Breast epithelium (tissue), 4 donors: ENCODE measurements around the gene DYNC1H1. TPM values are rescaled to one million over a fixed set of nuclear protein-coding genes. Genes with fewer than 3 reads are reported as not detected.

Source experiments
- DNase-seq, 2 donors: peaks; one replicate each; pipeline ENCODE4 v3.0.0-alpha.2; 2019; ENCODE audit warnings: low spot score in 2 of 2
- H3K27ac ChIP-seq, 2 donors: fragments of 200-600 bp; sonication (generic) in 1 of 2; one replicate each; pipeline ENCODE4 v1.5.1; 2016 to 2019; ENCODE audit warnings: mild to moderate bottlenecking in 1 of 2
- H3K27me3 ChIP-seq, 2 donors: fragments of 200-600 bp; sonication (generic) in 1 of 2; one replicate each; pipeline versions ENCODE4 v1.5.1 to v1.6.0; 2017 to 2019; ENCODE audit warnings: control low read depth in 1 of 2, mild to moderate bottlenecking in 1 of 2
- H3K36me3 ChIP-seq: fragments of 200-600 bp; one replicate; pipeline ENCODE4 v1.5.1; 2019
- H3K4me1 ChIP-seq, 2 donors: fragments of 200-600 bp; sonication (generic); one replicate each; pipeline ENCODE4 v1.5.1; 2016 to 2019; ENCODE audit warnings: control low read depth in 1 of 2
- H3K4me3 ChIP-seq, 3 donors: fragments of 200-600 bp; sonication (generic); 1 replicate in 2 of 3; 2 replicates in 1 of 3; pipeline ENCODE4 v1.5.1; 2016 to 2019; ENCODE audit warnings: mild to moderate bottlenecking in 3 of 3, moderate library complexity in 2 of 3
- H3K9me3 ChIP-seq, 2 donors: fragments of 200-600 bp; sonication (generic) in 1 of 2; one replicate each; pipeline ENCODE4 v1.5.1; 2016 to 2019; ENCODE audit warnings: control low read depth in 1 of 2
- CTCF ChIP-seq, 3 donors: fragments of 450-650 bp; IDR thresholded peaks; one replicate each; pipeline ENCODE4 v1.5.1; 2016 to 2017; ENCODE audit warnings: antibody characterized with exemption in 3 of 3, mild to moderate bottlenecking in 3 of 3, moderate library complexity in 3 of 3
- POLR2A ChIP-seq: fragments of 450-650 bp; IDR thresholded peaks from one replicate; pipeline ENCODE4 v1.6.1; 2016; ENCODE audit warnings: antibody characterized with exemption, mild to moderate bottlenecking, moderate library complexity
- POLR2AphosphoS5 ChIP-seq, 3 donors: sonication (generic); formaldehyde crosslinking; IDR thresholded peaks; one replicate each; pipeline ENCODE4 v1.6.1; 2017; ENCODE audit warnings: antibody characterized with exemption in 3 of 3
- intact Hi-C: fragments of 100-400 bp; cut with DNase I; formaldehyde crosslinking; loops from one replicate; pipeline ENCODE4 v1.15.1; 2023; ENCODE audit warnings: low total_unique reads
- total RNA-seq, 3 donors: library from RNA; depleted of rRNA; stranded (reverse); fragments of >200 nt; gene quantifications; one replicate each; pipeline ENCODE4 v1.1.0, GENCODE V29; 2016

DYNC1H1 gene
- total RNA-seq, 3 donors from 2014 or later: 355 to 424 (median 391) TPM

GRCh38 chr14:101986953-101987352 is 22.6 kb downstream of the DYNC1H1 start:
- intact Hi-C loops: loop anchor here (1.0 kb wide), 1 partner anchor 23 kb away; no protein-coding TSS in a partner anchor
- H3K9me3 ChIP-seq: no peaks in the 10 kb centered on the region
- no peaks in the 10 kb centered on the region for H3K27me3 ChIP-seq
- TF ChIP-seq POLR2AphosphoS5 (IDR thresholded peaks at IDR 0.05): no peak
- no peak overlapping the region for H3K4me3 ChIP-seq
- no peak for DNase-seq
- no peak overlapping the region for H3K27ac ChIP-seq
- H3K4me1 ChIP-seq: no peaks in the 10 kb centered on the region
- peaks cover 22% of the 10 kb centered on the region for H3K36me3 ChIP-seq

DNA sequence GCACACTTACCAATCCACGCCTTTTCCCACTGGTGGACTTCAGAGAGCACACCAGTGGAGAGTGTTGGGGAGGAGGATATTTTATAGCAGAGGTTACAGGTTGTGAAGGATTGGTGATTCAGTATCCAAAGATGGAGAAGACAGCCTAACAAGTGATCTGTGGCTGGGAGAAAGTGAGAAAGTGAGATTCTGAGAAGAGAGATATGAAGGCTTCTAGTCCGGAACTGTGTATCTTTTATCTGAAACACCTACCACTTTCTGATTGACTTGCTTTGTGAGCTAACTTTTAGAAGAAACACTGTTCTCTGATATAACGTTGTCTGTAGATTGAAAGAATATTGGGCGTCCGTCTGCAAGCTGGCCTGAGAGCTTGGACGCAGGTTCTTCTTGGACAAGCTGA is 24.0 kb downstream of the DYNC1H1 start:
- no peak overlapping the region for H3K27ac ChIP-seq

DNA sequence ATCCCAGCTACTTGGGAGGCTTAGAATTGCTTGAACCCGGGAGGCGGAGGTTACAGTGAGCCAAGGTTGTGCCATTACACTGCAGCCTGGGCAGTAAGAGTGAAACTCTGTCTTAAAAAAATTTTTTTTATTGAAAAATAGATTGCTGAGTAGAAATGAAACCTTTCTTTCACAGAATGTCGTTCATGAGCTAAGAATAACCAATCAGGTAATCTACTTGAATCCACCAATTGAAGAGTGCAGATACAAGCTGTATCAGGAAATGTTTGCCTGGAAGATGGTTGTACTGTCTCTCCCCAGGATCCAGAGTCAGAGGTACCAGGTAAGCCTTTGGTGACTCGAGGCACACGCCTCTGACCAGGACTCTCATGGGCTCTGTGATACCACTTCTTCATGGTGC is 27.0 kb downstream of the DYNC1H1 start:
- no peaks in the 10 kb centered on the region for H3K4me1 ChIP-seq

More for the DNA sequence above, 24.0 kb downstream of the DYNC1H1 start:
- TF ChIP-seq CTCF (IDR thresholded peaks at IDR 0.05) (no peak), POLR2AphosphoS5 (IDR thresholded peaks at IDR 0.05) (no peak), POLR2A (no peak)
- no peaks in the 10 kb centered on the region for H3K9me3 ChIP-seq
- H3K36me3 ChIP-seq: peaks cover 22% of the 10 kb centered on the region
- H3K27me3 ChIP-seq: no peaks in the 10 kb centered on the region
- H3K4me3 ChIP-seq: no peak overlapping the region
- intact Hi-C loops: no loop called here
- H3K4me1 ChIP-seq: no peaks in the 10 kb centered on the region
- DNase-seq: no peak

GRCh38 chr14:101992708-101993107 is 28.3 kb downstream of the DYNC1H1 start:
- Histone ChIP-seq H3K9me3 (no peaks in the 10 kb centered on the region), H3K4me1 (no peaks in the 10 kb centered on the region), H3K27ac (no peak overlapping the region), H3K27me3 (no peaks in the 10 kb centered on the region), H3K36me3 (peaks cover 6% of the 10 kb centered on the region), H3K4me3 (no peak overlapping the region)
- DNase-seq: no peak
- intact Hi-C loops: loop anchor here (1.0 to 10.0 kb wide), 2 partner anchors 43 to 1842 kb away; no protein-coding TSS in a partner anchor
- no peak for TF ChIP-seq POLR2AphosphoS5 (IDR thresholded peaks at IDR 0.05)
- TF ChIP-seq POLR2A: no peak
- TF ChIP-seq CTCF (IDR thresholded peaks at IDR 0.05): no peak

More for the DNA sequence above, 27.0 kb downstream of the DYNC1H1 start:
- no peak for DNase-seq
- Histone ChIP-seq H3K27ac (no peak overlapping the region), H3K4me3 (no peak overlapping the region), H3K36me3 (peaks cover 13% of the 10 kb centered on the region), H3K27me3 (no peaks in the 10 kb centered on the region), H3K9me3 (no peaks in the 10 kb centered on the region)
- intact Hi-C loops: loop anchor here (10.0 kb wide), 1 partner anchor 1843 kb away; no protein-coding TSS in a partner anchor
- no peak for TF ChIP-seq POLR2AphosphoS5 (IDR thresholded peaks at IDR 0.05)
- no peak for TF ChIP-seq CTCF (IDR thresholded peaks at IDR 0.05)
- TF ChIP-seq POLR2A: no peak

- no peak overlapping the region for H3K4me3 ChIP-seq
- DNase-seq: no peak
- no peaks in the 10 kb centered on the region for H3K27me3 ChIP-seq
- TF ChIP-seq POLR2A: no peak
- no peak for TF ChIP-seq POLR2AphosphoS5 (IDR thresholded peaks at IDR 0.05)
- TF ChIP-seq CTCF (IDR thresholded peaks at IDR 0.05): no peak
- no peaks in the 10 kb centered on the region for H3K9me3 ChIP-seq
- no peak overlapping the region for H3K27ac ChIP-seq
- H3K4me1 ChIP-seq: no peaks in the 10 kb centered on the region
- intact Hi-C loops: loop anchor here (10.0 kb wide), 1 partner anchor 1837 kb away; no protein-coding TSS in a partner anchor
- H3K36me3 ChIP-seq: peaks cover 15% of the 10 kb centered on the region
Measured at GRCh38 chr14:101997429-101998336, 33.3 kb downstream of the DYNC1H1 start.
